ENCODE data around the gene SUMO2.
"Not testable (repeated sequence)": the region's sequence is repeated elsewhere in the genome, so short reads cannot be mapped to it uniquely, and the experiment has no call there.

SUMO2 gene

GRCh38 chr17:75144816-75145512 lies 37.8 kb downstream of the SUMO2 start:
- DNase-seq (ENCODE audit: low spot score), result no peak

GRCh38 chr17:75142236-75142971 lies 40.4 kb downstream of the SUMO2 start:
- DNase-seq (ENCODE audit: low spot score), result no peak

- DNase-seq (ENCODE audit: low spot score), result no peak
Measured at GRCh38 chr17:75138519-75138918, 44.2 kb downstream of the SUMO2 start.

GRCh38 chr17:75137762-75138161 lies 45.0 kb downstream of the SUMO2 start:
- DNase-seq (ENCODE audit: low spot score), result not testable (repeated sequence)

- no peak for DNase-seq (ENCODE audit: low spot score)
Measured at GRCh38 chr17:75135946-75136345, 46.8 kb downstream of the SUMO2 start.

GRCh38 chr17:75135452-75135851 lies 47.3 kb downstream of the SUMO2 start:
- no peak for DNase-seq (ENCODE audit: low spot score)

GRCh38 chr17:75133607-75134347 lies 49.0 kb downstream of the SUMO2 start:
- DNase-seq (ENCODE audit: low spot score), result not testable (repeated sequence)

- no peak for DNase-seq (ENCODE audit: low spot score)
Measured at GRCh38 chr17:75133001-75133400, 49.8 kb downstream of the SUMO2 start.

- DNase-seq (ENCODE audit: low spot score), result not testable (repeated sequence)
Measured at GRCh38 chr17:75132018-75133000, 50.5 kb downstream of the SUMO2 start.

- DNase-seq (ENCODE audit: low spot score), result peak; percentile 85
Measured at GRCh38 chr17:75131278-75132017, 51.3 kb downstream of the SUMO2 start, which contains the start of gene NT5C. Gene NT5C, minus strand, starts transcription at chr17:75131742. Its CDS starts 35 bp downstream, at chr17:75131707.

- DNase-seq (ENCODE audit: low spot score), result peak; percentile 51
Measured at GRCh38 chr17:75130632-75131277, 52.0 kb downstream of the SUMO2 start.

- no peak for DNase-seq (ENCODE audit: low spot score)
Measured at GRCh38 chr17:75130059-75130631, 52.6 kb downstream of the SUMO2 start.

GRCh38 chr17:75129576-75129975 lies 53.2 kb downstream of the SUMO2 start:
- DNase-seq (ENCODE audit: low spot score), result no peak

GRCh38 chr17:75128694-75129505 lies 53.9 kb downstream of the SUMO2 start:
- no peak for DNase-seq (ENCODE audit: low spot score)

GRCh38 chr17:75127936-75128335 lies 54.8 kb downstream of the SUMO2 start:
- not testable (repeated sequence) for DNase-seq (ENCODE audit: low spot score)

- DNase-seq (ENCODE audit: low spot score), result no peak
Measured at GRCh38 chr17:75126954-75127353, 55.8 kb downstream of the SUMO2 start.

GRCh38 chr17:75125984-75126383 lies 56.8 kb downstream of the SUMO2 start:
- DNase-seq (ENCODE audit: low spot score), result peak; percentile 34

GRCh38 chr17:75124819-75125162 lies 58.0 kb downstream of the SUMO2 start:
- DNase-seq (ENCODE audit: low spot score), result no peak
